ENCODE data around the gene FAM168B.
A peak's percentile ranks its signal among the peaks of the same experiment; 100 is the strongest.
"Not testable (repeated sequence)": the region's sequence is repeated elsewhere in the genome, so short reads cannot be mapped to it uniquely, and the experiment has no call there.

Gene FAM168B

DNA sequence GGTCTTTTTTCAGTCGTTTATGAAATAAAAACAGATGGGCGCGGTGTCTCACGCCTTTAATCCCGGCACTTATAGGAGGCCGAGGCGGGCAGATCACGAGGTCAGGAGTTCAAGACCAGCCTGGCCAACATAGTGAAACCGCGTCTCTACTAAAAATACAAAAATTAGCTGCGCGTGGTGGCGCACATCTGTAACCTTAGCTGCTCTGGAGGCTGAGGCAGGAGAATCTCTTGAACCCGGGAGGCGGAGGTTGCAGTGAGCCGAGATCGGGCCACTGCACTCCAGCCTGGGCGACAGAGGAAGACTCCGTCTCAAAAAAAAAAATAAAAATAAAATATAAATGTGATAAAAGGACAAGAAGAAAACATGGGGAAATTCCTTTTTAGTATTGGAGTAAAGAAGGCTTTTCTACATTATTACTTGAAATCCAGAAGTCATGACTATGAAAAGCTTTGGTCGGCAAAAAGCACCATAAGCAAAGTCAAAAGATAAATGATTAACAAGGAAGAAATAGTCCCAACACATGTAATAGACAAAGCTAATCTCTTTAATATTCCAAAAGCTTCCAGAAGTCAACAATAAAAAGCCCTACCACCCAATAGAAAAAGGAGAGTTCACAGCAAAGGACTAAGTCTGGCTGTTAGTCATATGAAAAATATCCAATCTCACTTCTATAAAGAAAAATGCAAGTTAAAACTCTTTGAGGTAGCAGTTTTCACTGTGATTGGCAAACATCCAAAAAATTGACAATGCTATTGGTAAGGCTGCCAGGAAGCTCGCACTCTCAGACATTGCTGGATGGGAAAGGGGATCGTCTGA, 1.4 kb upstream of the FAM168B start:
- no peak for DNase-seq (ENCODE audit: low spot score)

- peak; percentile 39 for DNase-seq (ENCODE audit: low spot score)
Observed at GRCh38 chr2:131093696-131094462, 619 bp upstream of the FAM168B start.

DNA sequence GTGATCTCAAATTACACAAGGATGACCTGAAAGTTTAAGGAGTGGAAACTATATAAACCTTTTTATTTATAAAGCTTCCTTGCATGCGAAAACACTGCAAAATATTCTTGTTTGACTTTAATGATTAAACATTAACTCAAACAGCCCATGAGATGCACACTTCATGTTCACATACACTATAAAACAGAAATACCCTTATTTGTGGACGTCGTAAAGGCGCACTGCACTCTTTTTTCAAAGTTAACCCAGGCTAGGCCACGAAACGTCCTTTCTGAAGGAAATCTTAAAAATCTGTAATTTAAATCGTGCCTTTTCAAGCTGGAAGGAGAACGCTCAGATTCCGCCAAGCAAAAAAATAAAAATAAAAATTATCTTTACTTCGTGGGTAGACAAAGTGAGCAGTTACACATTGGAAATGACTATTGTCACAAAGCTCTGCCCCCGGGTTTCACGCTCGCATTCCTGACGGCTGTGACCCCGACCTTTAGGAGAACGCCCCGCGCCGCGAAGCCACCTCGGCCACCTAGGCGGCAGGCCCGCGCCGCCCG, 728 bp downstream of the FAM168B start:
- no peak for DNase-seq (ENCODE audit: low spot score)

DNA sequence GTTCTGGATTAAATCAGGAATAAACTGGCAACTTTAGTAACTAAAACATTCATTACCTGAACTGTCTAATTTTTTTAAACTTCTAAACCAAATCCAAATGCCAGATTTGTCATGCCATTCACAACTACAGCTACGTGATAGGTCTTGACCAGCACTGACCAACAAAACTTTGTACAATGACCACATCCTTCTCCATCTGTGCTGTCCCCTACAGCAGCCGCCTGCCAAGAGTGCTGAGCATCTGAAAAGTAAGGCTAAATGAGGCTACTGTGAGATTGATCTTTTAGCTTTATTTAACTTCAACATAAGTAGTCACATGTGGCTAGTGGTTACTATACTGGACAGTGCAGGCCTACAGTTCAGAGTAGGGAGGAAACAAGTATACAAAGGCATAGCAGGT, 7.6 kb downstream of the FAM168B start:
- no peak for DNase-seq (ENCODE audit: low spot score)

GRCh38 chr2:131081190-131081589, 12.1 kb downstream of the FAM168B start:
- DNase-seq (ENCODE audit: low spot score) = no peak

GRCh38 chr2:131079931-131080330, 13.3 kb downstream of the FAM168B start:
- DNase-seq (ENCODE audit: low spot score) = not testable (repeated sequence)

GRCh38 chr2:131077966-131078365, 15.3 kb downstream of the FAM168B start:
- no peak for DNase-seq (ENCODE audit: low spot score)

GRCh38 chr2:131077182-131077846, 15.9 kb downstream of the FAM168B start:
- DNase-seq (ENCODE audit: low spot score) = no peak

- no peak for DNase-seq (ENCODE audit: low spot score)
Observed at GRCh38 chr2:131076707-131077106, 16.6 kb downstream of the FAM168B start.

DNA sequence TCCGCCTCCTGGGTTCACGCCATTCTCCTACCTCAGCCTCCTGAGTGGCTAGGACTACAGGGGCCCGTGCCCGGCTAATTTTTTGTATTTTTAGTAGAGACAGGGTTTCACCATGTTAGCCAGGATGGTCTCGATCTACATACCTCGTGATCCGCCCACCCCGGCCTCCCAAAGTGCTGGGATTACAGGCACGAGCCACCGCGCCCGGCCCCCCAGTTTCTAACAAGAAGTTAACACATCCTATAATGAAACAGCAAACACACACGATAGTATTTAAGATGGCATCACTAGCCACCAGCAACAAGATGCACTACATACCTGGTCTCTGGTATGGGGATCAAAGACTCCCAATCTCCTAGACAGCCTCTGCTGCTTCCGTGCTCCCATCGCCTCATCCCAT, 17.7 kb downstream of the FAM168B start:
- not testable (repeated sequence) for DNase-seq (ENCODE audit: low spot score)

DNA sequence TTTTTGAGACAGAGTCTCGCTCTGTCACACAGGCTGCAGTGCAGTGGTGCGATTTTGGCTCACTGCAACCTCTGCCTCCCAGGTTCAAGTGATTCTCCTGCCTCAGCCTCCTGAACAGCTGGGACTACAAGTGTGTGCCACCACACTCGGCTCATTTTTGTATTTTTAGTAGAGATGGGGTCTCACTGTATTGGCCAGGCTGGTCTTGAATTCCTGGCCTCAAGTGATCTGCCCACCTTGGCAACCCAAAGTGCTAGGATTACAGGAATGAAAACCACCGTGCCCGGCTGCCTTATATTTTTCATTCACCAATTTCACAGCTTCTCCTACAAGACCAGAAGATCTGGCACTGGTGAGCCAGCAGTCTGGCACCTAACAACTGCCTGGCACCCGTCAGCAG, 25.1 kb downstream of the FAM168B start:
- not testable (repeated sequence) for DNase-seq (ENCODE audit: low spot score)

- DNase-seq (ENCODE audit: low spot score) = no peak
Observed at GRCh38 chr2:131067465-131068125, 25.7 kb downstream of the FAM168B start.

DNA sequence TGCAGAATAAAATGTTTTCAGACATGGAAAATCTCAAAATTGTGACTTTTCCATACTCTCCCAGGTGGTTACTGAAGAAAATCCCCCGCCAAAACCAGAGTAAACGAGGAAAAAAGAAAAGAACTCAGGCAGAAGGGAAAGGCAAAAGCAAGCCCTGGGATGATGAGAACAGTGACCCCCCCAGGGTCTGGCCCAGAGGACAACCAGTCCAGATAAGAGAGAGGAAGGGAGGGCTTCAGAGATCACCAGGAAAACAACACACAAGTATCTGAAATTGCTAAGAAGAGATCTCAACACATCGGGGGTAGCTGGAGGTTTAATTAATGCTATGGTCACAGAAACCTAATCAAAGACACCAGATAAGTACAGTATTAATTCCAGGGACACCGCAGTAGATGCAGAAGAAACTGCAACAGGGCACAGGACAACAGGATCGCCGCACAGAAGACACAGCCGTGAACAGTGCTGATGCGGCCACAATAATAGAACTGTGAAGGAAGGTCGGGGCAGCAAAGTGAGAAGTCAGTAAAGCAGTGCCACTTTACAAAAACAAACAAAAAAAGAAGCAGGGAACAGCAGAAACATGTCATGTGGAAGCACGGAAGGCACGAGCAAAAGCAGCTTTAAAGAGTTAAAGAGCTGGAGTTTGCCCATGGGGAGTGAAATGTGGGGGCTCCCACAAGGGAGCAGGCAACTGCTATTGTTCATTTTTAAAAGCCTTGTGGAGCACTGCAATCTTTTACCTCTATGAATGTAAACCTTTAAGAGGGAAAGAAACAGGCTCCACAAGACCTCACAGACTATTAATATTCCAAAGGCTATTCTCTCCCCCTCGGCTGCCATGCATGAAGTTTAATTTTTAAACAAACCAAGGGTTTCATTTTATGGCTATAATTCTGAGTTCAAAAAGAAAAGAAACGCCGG, 28.4 kb downstream of the FAM168B start:
- no peak for DNase-seq (ENCODE audit: low spot score)

- DNase-seq (ENCODE audit: low spot score) = no peak
Observed at GRCh38 chr2:131063501-131064283, 29.6 kb downstream of the FAM168B start.

GRCh38 chr2:131058920-131059319, 34.3 kb downstream of the FAM168B start:
- peak; percentile 69 for DNase-seq (ENCODE audit: low spot score)

- DNase-seq (ENCODE audit: low spot score) = no peak
Observed at GRCh38 chr2:131058214-131058843, 34.9 kb downstream of the FAM168B start.

DNA sequence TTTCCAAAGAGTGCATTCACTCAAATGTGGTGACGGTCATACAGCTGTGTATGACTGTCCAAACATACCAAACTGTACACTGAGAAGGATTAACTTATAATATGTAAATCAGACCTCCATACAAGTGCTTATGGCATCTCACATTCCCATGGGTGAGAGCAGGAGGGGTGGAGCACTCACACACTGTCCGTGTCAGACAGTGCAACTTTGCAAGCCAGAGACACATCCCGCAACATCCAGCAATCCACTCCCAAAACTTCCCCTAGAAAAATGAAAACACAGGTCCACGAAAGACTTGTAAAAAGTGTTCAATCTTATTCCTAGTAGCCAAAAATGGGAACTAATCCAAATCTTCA, 36.4 kb downstream of the FAM168B start:
- no peak for DNase-seq (ENCODE audit: low spot score)

GRCh38 chr2:131056204-131056931, 36.9 kb downstream of the FAM168B start:
- no peak for DNase-seq (ENCODE audit: low spot score)

All from COLO829 (cell line).